DOHH2 (cell line): ENCODE data around the gene NTRK1.

Experiments
- H3F3A ChIP-seq: fragments of 200-600 bp; sonication (generic), shearing (Covaris generic); 2 replicates; pipeline ENCODE4 v1.6.0; 2016; ENCODE audit warnings: antibody characterized with exemption, mild to moderate bottlenecking; ENCODE audit not compliant: control insufficient read depth, insufficient read depth
- H3K27ac ChIP-seq: fragments of 200-600 bp; sonication (generic); 2 replicates; pipeline ENCODE4 v1.5.1; 2014; ENCODE audit warnings: low read depth, mild to moderate bottlenecking, low read length, moderate library complexity
- H3K27me3 ChIP-seq: fragments of 200-600 bp; sonication (generic); 2 replicates; pipeline ENCODE4 v1.6.1; 2014; ENCODE audit warnings: mild to moderate bottlenecking, low read length, mixed read lengths; ENCODE audit not compliant: control insufficient read depth
- H3K36me3 ChIP-seq: fragments of 200-600 bp; sonication (generic); 2 replicates; pipeline ENCODE4 v1.6.1; 2014; ENCODE audit warnings: mild to moderate bottlenecking, low read length, moderate library complexity, mixed read lengths; ENCODE audit not compliant: control insufficient read depth
- H3K4me1 ChIP-seq: fragments of 200-600 bp; sonication (generic); 2 replicates; pipeline ENCODE4 v1.6.1; 2014; ENCODE audit warnings: mild to moderate bottlenecking, low read length, mixed read lengths; ENCODE audit not compliant: control insufficient read depth
- H3K4me2 ChIP-seq: fragments of 200-600 bp; sonication (generic); 2 replicates; pipeline ENCODE4 v1.6.0; 2014; ENCODE audit warnings: mild to moderate bottlenecking, low read length, moderate library complexity
- H3K4me3 ChIP-seq: fragments of 200-600 bp; sonication (generic); 2 replicates; pipeline ENCODE4 v1.5.1; 2014; ENCODE audit warnings: mild to moderate bottlenecking, low read length, mixed read lengths
- H3K79me2 ChIP-seq: fragments of 200-600 bp; sonication (generic); 2 replicates; pipeline ENCODE4 v1.6.1; 2014; ENCODE audit warnings: mild to moderate bottlenecking, low read length, mixed read lengths; ENCODE audit not compliant: control insufficient read depth
- H3K9me2 ChIP-seq: fragments of 200-600 bp; sonication (generic); replicated peaks from 2 replicates; pipeline ENCODE4 v1.6.1; 2014; ENCODE audit warnings: mild to moderate bottlenecking, low read length, mixed read lengths; ENCODE audit not compliant: control insufficient read depth
- H3K9me3 ChIP-seq: fragments of 200-600 bp; sonication (generic); 2 replicates; pipeline ENCODE4 v1.6.1; 2014; ENCODE audit warnings: antibody characterized with exemption, low read length, mixed read lengths; ENCODE audit not compliant: control insufficient read depth, insufficient read depth
- H4K20me1 ChIP-seq: fragments of 200-600 bp; sonication (generic); 2 replicates; pipeline ENCODE4 v1.6.0; 2014; ENCODE audit warnings: low read depth, mild to moderate bottlenecking, antibody characterized with exemption, low read length, moderate library complexity; ENCODE audit not compliant: control insufficient read depth, insufficient read depth
- EZH2phosphoT487 ChIP-seq: fragments of 200-600 bp; sonication (generic); IDR thresholded peaks from 2 replicates; pipeline ENCODE4 v1.6.1; 2017; ENCODE audit warnings: borderline replicate concordance, mild to moderate bottlenecking, antibody characterized with exemption, low read length, moderate library complexity, mixed read lengths
- TF ChIP-seq, protein P1 (sequence below): fragments of 200-600 bp; sonication (generic); IDR thresholded peaks from one replicate; pipeline ENCODE4 v1.5.1; 2014; ENCODE audit warnings: antibody characterized with exemption, mild to moderate bottlenecking, low read depth, low read length; ENCODE audit not compliant: poor library complexity, severe bottlenecking

NTRK1 gene

DNA sequence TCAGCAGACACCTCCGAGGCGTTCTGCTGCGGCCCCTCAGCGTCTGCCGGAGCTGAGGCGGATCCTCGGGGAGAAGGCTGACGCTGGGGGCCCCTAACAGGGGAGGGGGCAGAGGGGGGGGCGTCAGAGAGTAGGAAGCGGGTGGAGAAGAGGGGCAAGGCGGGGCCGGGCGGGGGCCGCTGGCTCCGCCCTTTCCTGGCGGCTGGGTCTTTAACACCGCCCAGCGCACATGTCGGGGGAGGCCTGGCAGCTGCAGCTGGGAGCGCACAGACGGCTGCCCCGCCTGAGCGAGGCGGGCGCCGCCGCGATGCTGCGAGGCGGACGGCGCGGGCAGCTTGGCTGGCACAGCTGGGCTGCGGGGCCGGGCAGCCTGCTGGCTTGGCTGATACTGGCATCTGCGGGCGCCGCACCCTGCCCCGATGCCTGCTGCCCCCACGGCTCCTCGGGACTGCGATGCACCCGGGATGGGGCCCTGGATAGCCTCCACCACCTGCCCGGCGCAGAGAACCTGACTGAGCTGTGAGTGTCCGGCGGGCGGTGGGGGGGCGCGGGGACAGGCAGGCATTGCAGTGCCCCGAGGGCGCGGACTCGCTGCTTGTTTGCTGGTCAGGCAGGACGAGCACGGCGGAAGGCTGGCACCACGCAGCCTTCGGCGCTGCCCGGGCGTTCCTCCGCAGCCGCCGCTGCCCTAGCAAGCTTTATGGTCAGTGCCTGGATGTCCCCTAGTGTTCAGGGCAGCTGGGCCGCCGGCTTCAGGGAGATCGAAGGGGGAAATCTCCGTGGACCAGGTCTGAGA, at the start of gene NTRK1:
Gene NTRK1, plus strand, starts transcription at position 238 of the 796 bp plus-strand sequence. Its CDS starts 70 bp downstream, at position 308.
- Histone ChIP-seq H3K4me3 (peak within 1 kb of the TSS; percentile 54), H3K79me2 (no peaks in the 10 kb centered on the region), H3K9me3 (no peaks in the 10 kb centered on the region), H3K27ac (no peak within 1 kb of the TSS), H3K36me3 (no peaks in the 10 kb centered on the region), H3K4me2 (peak within 1 kb of the TSS; percentile 57), H3K27me3 (peaks cover 78% of the 10 kb centered on the region), H3F3A (no peaks in the 10 kb centered on the region), H3K9me2 (no peaks in the 10 kb centered on the region), H4K20me1 (0 out of 2 replicates have a peak, but pooled peaks cover 3% of the 10 kb centered on the region), H3K4me1 (peaks cover 10% of the 10 kb centered on the region)
- no peak for TF ChIP-seq EZH2phosphoT487
- TF ChIP-seq, protein P1, sequence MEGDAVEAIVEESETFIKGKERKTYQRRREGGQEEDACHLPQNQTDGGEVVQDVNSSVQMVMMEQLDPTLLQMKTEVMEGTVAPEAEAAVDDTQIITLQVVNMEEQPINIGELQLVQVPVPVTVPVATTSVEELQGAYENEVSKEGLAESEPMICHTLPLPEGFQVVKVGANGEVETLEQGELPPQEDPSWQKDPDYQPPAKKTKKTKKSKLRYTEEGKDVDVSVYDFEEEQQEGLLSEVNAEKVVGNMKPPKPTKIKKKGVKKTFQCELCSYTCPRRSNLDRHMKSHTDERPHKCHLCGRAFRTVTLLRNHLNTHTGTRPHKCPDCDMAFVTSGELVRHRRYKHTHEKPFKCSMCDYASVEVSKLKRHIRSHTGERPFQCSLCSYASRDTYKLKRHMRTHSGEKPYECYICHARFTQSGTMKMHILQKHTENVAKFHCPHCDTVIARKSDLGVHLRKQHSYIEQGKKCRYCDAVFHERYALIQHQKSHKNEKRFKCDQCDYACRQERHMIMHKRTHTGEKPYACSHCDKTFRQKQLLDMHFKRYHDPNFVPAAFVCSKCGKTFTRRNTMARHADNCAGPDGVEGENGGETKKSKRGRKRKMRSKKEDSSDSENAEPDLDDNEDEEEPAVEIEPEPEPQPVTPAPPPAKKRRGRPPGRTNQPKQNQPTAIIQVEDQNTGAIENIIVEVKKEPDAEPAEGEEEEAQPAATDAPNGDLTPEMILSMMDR, result no peak

DNA sequence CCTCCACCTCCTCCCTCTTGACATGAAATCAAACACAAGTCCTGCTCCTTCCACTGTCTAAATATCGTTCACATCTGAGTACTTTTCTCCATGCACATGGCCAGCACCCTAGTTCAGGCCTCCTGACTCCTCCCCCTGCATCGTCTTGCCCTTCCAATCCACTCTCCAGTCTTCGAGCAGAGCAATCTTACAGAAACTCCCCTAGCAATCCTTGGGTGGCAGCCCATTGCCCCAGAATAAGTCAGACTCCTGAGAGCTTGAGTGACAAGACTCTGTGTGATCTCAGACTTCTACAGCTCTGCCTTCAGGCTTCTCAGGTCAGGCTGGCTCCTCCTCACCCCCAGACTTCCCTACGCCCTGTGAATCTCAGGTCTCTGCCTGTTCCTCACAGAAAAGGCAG, 49.5 kb upstream of the NTRK1 start:
- Histone ChIP-seq H3K36me3 (no peaks in the 10 kb centered on the region), H4K20me1 (no peaks in the 10 kb centered on the region), H3K9me3 (no peaks in the 10 kb centered on the region), H3K9me2 (no peaks in the 10 kb centered on the region), H3K79me2 (no peaks in the 10 kb centered on the region), H3K27ac (no peak overlapping the region), H3K4me1 (peaks cover 16% of the 10 kb centered on the region), H3K27me3 (no peaks in the 10 kb centered on the region), H3K4me2 (no peak overlapping the region), H3K4me3 (no peak overlapping the region), H3F3A (no peaks in the 10 kb centered on the region)
- TF ChIP-seq, protein P1, result no peak
- TF ChIP-seq EZH2phosphoT487, result no peak

DNA sequence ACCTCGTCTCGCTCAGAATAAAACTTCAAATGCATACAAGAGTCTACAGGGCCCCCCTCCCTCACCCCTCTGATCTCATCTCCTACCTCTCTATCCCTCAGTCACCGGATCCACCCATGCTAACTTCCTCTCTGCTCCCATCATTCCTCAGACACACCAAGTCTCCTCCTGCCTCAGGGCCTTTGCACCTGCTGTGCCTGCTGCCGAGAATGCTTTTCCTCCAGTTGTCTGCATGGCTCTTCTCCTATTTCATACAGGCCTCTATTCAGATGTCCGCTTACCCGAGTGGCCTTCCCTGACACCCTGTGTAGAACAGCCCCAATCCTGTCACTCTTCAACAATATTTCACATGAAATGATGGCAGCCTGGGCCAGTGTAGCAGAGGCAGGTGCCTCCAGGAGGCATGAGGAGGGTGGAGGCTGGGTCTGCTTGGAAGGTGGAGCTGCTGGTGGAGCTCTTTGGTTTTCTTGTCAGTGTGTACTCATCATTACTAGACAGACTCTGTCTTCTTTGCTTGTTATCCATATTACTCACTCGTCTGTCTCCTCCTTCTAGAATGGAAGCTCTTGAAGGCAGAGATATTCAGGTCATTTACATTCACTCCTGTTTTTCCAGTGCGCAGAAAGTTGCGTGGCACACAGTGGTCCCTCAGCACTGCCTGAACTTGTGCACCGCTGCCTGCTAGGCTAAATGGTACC, 48.2 kb upstream of the NTRK1 start:
- no peak overlapping the region for H3K27ac ChIP-seq
- H3K9me2 ChIP-seq, result no peaks in the 10 kb centered on the region
- peaks cover 27% of the 10 kb centered on the region for H3K4me1 ChIP-seq
- H3K9me3 ChIP-seq, result no peaks in the 10 kb centered on the region
- no peaks in the 10 kb centered on the region for H3K27me3 ChIP-seq
- H4K20me1 ChIP-seq, result no peaks in the 10 kb centered on the region
- H3K4me3 ChIP-seq, result no peak overlapping the region
- no peaks in the 10 kb centered on the region for H3F3A ChIP-seq
- no peaks in the 10 kb centered on the region for H3K79me2 ChIP-seq
- TF ChIP-seq EZH2phosphoT487, result no peak
- TF ChIP-seq, protein P1, result no peak
- no peak overlapping the region for H3K4me2 ChIP-seq
- H3K36me3 ChIP-seq, result no peaks in the 10 kb centered on the region
